ENCODE data around the gene LGMN. TPM values are rescaled to one million over a fixed set of nuclear protein-coding genes. Genes with fewer than 3 reads are reported as not detected.
"Not testable (repeated sequence)": the region's sequence is repeated elsewhere in the genome, so short reads cannot be mapped to it uniquely, and the experiment has no call there.

The LGMN gene
- total and polyA plus RNA-seq, 2 donors: 109 to 230 TPM

- Histone ChIP-seq H3K27me3 (ENCODE audit: control insufficient read depth in 2 of 2, insufficient read depth in 1 of 2, low read length in 1 of 2) (no peaks in the 10 kb centered on the region), H3K4me3 (ENCODE audit: low read length in 2 of 2) (no peak overlapping the region), H3K4me1 (ENCODE audit: control insufficient read depth in 2 of 2, insufficient read depth in 2 of 2, low read length in 2 of 2) (peaks cover 15 to 42% of the 10 kb centered on the region in 2 donors), H3K27ac (ENCODE audit: low read depth in 1 of 2, low read length in 1 of 2) (no peak overlapping the region), H3K36me3 (ENCODE audit: control insufficient read depth in 2 of 2, insufficient read depth in 2 of 2, low read length in 1 of 2) (no peaks in the 10 kb centered on the region), H3K9me3 (ENCODE audit: control insufficient read depth in 2 of 2, insufficient read depth in 1 of 2, low read length in 1 of 2) (peaks cover 0 to 15% of the 10 kb centered on the region in 2 donors)
- DNase-seq (ENCODE audit: low read depth in 6 of 9, low spot score in 9 of 9): no peak
- 68% methylated on average over 5 of the region's 5 CpGs for WGBS
Measured at GRCh38 chr14:92753250-92753649, 4.8 kb upstream of the LGMN start.

DNA sequence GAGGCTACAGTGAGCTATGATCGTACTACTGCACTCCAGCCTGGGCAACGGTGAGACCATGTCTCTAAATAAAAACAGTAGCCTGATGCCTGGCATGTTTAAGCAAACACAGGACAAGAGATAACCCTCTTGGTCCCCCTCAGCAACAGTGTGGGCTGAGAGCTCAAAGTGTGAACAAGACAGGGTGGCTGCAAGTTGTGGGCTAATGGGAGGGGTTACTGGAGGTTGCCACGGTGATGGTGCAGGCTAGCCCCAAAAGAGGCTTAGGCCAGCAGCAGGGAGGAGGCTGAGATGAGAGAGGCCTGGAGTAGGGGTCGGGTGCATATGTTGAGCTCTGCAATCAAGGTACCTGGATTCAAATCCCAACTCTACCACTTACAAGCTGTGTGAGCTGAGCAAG lies 3.4 kb upstream of the LGMN start:
- peaks cover 0 to 2% of the 10 kb centered on the region in 2 donors for H3K27me3 ChIP-seq (ENCODE audit: control insufficient read depth in 2 of 2, insufficient read depth in 1 of 2, low read length in 1 of 2)
- H3K4me3 ChIP-seq (ENCODE audit: low read length in 2 of 2): no peak overlapping the region
- H3K9me3 ChIP-seq (ENCODE audit: control insufficient read depth in 2 of 2, insufficient read depth in 1 of 2, low read length in 1 of 2): peaks cover 0 to 14% of the 10 kb centered on the region in 2 donors
- H3K4me1 ChIP-seq (ENCODE audit: control insufficient read depth in 2 of 2, insufficient read depth in 2 of 2, low read length in 2 of 2): peaks cover 20 to 41% of the 10 kb centered on the region in 2 donors
- H3K27ac ChIP-seq (ENCODE audit: low read depth in 1 of 2, low read length in 1 of 2): peak overlapping the region in 1 of 2 donors; percentile 78
- no peak for DNase-seq (ENCODE audit: low read depth in 6 of 9, low spot score in 9 of 9)
- WGBS: 74% methylated on average over 4 of the region's 4 CpGs
- no peaks in the 10 kb centered on the region for H3K36me3 ChIP-seq (ENCODE audit: control insufficient read depth in 2 of 2, insufficient read depth in 2 of 2, low read length in 1 of 2)

- Histone ChIP-seq H3K27ac (ENCODE audit: low read depth in 1 of 2, low read length in 1 of 2) (peak overlapping the region in 1 of 2 donors; percentile 78), H3K9me3 (ENCODE audit: control insufficient read depth in 2 of 2, insufficient read depth in 1 of 2, low read length in 1 of 2) (peaks cover 0 to 11% of the 10 kb centered on the region in 2 donors), H3K4me1 (ENCODE audit: control insufficient read depth in 2 of 2, insufficient read depth in 2 of 2, low read length in 2 of 2) (peaks cover 20 to 41% of the 10 kb centered on the region in 2 donors), H3K4me3 (ENCODE audit: low read length in 2 of 2) (peak overlapping the region; percentile 17 to 32), H3K27me3 (ENCODE audit: control insufficient read depth in 2 of 2, insufficient read depth in 1 of 2, low read length in 1 of 2) (peaks cover 0 to 2% of the 10 kb centered on the region in 2 donors), H3K36me3 (ENCODE audit: control insufficient read depth in 2 of 2, insufficient read depth in 2 of 2, low read length in 1 of 2) (no peaks in the 10 kb centered on the region)
- WGBS: 20% methylated on average over 5 of the region's 5 CpGs
- peak in 3 of 9 donors; percentile 28 to 51 (median 40) for DNase-seq (ENCODE audit: low read depth in 6 of 9, low spot score in 9 of 9)
Measured at GRCh38 chr14:92750994-92751400, 2.6 kb upstream of the LGMN start.

- Histone ChIP-seq H3K4me3 (ENCODE audit: low read length in 2 of 2) (peak overlapping the region; percentile 17 to 32), H3K9me3 (ENCODE audit: control insufficient read depth in 2 of 2, insufficient read depth in 1 of 2, low read length in 1 of 2) (peaks cover 0 to 11% of the 10 kb centered on the region in 2 donors), H3K27ac (ENCODE audit: low read depth in 1 of 2, low read length in 1 of 2) (peak overlapping the region; percentile 71 to 78), H3K4me1 (ENCODE audit: control insufficient read depth in 2 of 2, insufficient read depth in 2 of 2, low read length in 2 of 2) (peaks cover 20 to 41% of the 10 kb centered on the region in 2 donors)
- DNase-seq (ENCODE audit: low read depth in 6 of 9, low spot score in 9 of 9): peak in 4 of 9 donors; percentile 31 to 71 (median 41)
- not testable (repeated sequence) for H3K36me3 ChIP-seq (ENCODE audit: control insufficient read depth in 2 of 2, insufficient read depth in 2 of 2, low read length in 1 of 2); H3K27me3 ChIP-seq (ENCODE audit: control insufficient read depth in 2 of 2, insufficient read depth in 1 of 2, low read length in 1 of 2)
- WGBS: 9% methylated on average over 10 of the region's 10 CpGs
Measured at GRCh38 chr14:92750222-92750728, 1.8 kb upstream of the LGMN start.

DNA sequence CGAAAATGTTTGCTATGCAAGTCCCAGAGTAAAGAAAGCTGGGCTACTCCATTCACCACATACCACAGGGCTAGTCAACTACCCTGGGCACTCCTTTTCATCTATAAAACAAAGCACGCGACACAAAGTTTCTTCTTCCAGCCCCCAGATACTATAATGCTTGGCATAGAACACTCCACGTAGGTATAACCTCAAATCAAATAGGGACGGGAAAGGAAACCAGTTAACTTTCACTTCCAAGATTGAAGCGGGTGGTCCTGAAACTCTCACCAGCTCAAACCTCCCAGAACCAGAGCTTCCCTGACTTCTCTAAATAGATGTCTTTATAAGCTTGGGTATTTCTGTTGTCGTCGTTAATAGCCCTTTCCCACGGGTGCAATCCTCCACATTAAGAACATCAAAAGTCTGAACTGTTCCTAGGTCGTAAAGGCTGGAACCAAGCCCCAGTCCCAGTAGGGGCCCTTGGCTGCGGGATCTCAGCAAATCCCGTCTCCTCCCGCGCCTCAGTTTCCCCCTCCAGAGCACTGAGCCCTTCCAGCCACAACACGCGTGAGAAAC lies 647 bp downstream of the LGMN start:
- peak overlapping the region; percentile 51 to 64 for H3K4me3 ChIP-seq (ENCODE audit: low read length in 2 of 2)
- H3K27ac ChIP-seq (ENCODE audit: low read depth in 1 of 2, low read length in 1 of 2): peak overlapping the region; percentile 44 to 73
- DNase-seq (ENCODE audit: low read depth in 6 of 9, low spot score in 9 of 9): no peak

DNA sequence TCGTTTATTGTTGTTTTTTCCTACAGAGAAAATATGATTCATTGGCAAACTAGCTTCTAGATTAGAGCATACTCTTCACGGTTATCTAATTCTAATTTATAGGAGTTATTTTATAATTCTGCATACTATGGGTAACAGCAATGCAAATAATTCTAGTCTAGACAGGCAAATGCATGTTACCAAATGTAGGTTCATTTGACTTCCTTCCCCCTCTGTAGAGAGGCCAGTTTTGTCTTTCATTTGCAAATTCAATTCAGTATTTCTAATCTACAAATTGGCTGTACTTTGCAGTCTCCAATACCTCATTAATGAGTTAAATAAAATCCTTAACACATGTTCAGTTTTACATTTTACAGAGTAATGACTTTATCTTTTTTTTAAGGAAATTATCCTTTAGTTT lies 4.2 kb downstream of the LGMN start:
- Histone ChIP-seq H3K4me3 (ENCODE audit: low read length in 2 of 2) (no peak overlapping the region), H3K27me3 (ENCODE audit: control insufficient read depth in 2 of 2, insufficient read depth in 1 of 2, low read length in 1 of 2) (peaks cover 0 to 2% of the 10 kb centered on the region in 2 donors), H3K36me3 (ENCODE audit: control insufficient read depth in 2 of 2, insufficient read depth in 2 of 2, low read length in 1 of 2) (peaks cover 3 to 9% of the 10 kb centered on the region in 2 donors), H3K9me3 (ENCODE audit: control insufficient read depth in 2 of 2, insufficient read depth in 1 of 2, low read length in 1 of 2) (peaks cover 0 to 3% of the 10 kb centered on the region in 2 donors), H3K4me1 (ENCODE audit: control insufficient read depth in 2 of 2, insufficient read depth in 2 of 2, low read length in 2 of 2) (peaks cover 4 to 13% of the 10 kb centered on the region in 2 donors), H3K27ac (ENCODE audit: low read depth in 1 of 2, low read length in 1 of 2) (no peak overlapping the region)
- WGBS: 87% methylated on average over 2 of the region's 2 CpGs
- no peak for DNase-seq (ENCODE audit: low read depth in 6 of 9, low spot score in 9 of 9)

More for the DNA sequence above, 647 bp downstream of the LGMN start:
- Histone ChIP-seq H3K9me3 (ENCODE audit: control insufficient read depth in 2 of 2, insufficient read depth in 1 of 2, low read length in 1 of 2) (peaks cover 0 to 11% of the 10 kb centered on the region in 2 donors), H3K36me3 (ENCODE audit: control insufficient read depth in 2 of 2, insufficient read depth in 2 of 2, low read length in 1 of 2) (no peaks in the 10 kb centered on the region), H3K4me1 (ENCODE audit: control insufficient read depth in 2 of 2, insufficient read depth in 2 of 2, low read length in 2 of 2) (peaks cover 20 to 38% of the 10 kb centered on the region in 2 donors), H3K27me3 (ENCODE audit: control insufficient read depth in 2 of 2, insufficient read depth in 1 of 2, low read length in 1 of 2) (peaks cover 0 to 2% of the 10 kb centered on the region in 2 donors)
- WGBS: 12% methylated on average over 16 of the region's 16 CpGs

DNA sequence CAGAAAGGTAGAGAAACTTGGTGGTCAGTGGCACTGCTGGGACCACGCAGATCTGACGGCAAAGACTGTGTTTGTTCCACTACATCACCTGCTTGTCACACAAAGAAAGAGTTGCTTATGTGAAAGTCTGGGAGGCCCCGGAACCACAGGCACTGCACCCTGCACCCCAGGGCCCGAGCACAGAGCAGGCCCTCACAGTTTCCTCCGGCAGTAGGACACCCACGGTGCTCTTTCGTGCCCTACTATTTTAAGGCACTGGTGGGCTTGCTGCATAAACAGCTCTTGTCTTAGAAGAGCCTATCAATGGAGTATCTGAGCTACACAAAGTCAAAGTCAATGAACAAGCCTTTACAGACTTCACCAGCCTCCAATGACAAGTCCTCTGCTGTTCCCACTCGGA lies 8.0 kb downstream of the LGMN start:
- no peak overlapping the region for H3K27ac ChIP-seq (ENCODE audit: low read depth in 1 of 2, low read length in 1 of 2)
- H3K4me1 ChIP-seq (ENCODE audit: control insufficient read depth in 2 of 2, insufficient read depth in 2 of 2, low read length in 2 of 2): peaks cover 7 to 14% of the 10 kb centered on the region in 2 donors
- 95% methylated on average over 8 of the region's 8 CpGs for WGBS
- no peak for DNase-seq (ENCODE audit: low read depth in 6 of 9, low spot score in 9 of 9)
- H3K9me3 ChIP-seq (ENCODE audit: control insufficient read depth in 2 of 2, insufficient read depth in 1 of 2, low read length in 1 of 2): no peaks in the 10 kb centered on the region
- H3K27me3 ChIP-seq (ENCODE audit: control insufficient read depth in 2 of 2, insufficient read depth in 1 of 2, low read length in 1 of 2): no peaks in the 10 kb centered on the region
- H3K36me3 ChIP-seq (ENCODE audit: control insufficient read depth in 2 of 2, insufficient read depth in 2 of 2, low read length in 1 of 2): peaks cover 3 to 10% of the 10 kb centered on the region in 2 donors
- H3K4me3 ChIP-seq (ENCODE audit: low read length in 2 of 2): no peak overlapping the region

DNA sequence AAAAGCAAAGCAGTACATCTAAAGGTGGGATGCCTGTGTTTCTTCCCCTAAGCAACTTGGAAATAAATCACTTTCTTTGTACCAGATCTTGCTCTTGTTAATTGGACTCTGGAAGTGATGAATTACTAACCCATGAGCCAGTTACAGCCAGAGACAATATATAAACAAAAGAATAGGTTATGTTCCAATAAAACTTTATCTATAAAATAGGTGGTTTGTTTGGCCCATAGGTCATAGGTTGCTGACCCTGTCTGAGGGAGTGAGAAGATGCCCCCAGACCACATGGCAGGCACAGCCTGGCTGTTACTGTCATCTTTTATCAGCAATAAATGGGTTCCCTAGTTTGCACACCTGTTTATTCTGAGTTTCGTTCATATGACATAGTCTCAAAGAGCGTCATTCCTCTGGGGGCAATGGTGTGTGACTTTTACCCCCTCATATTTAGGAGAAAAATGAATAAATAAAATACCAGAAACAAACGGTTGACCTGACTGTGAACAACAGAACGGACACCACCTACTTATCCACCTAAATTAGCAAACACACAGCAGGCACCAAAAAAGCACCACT lies 10.7 kb downstream of the LGMN start:
- Histone ChIP-seq H3K4me3 (ENCODE audit: low read length in 2 of 2) (no peak overlapping the region), H3K9me3 (ENCODE audit: control insufficient read depth in 2 of 2, insufficient read depth in 1 of 2, low read length in 1 of 2) (no peaks in the 10 kb centered on the region), H3K27ac (ENCODE audit: low read depth in 1 of 2, low read length in 1 of 2) (no peak overlapping the region), H3K36me3 (ENCODE audit: control insufficient read depth in 2 of 2, insufficient read depth in 2 of 2, low read length in 1 of 2) (peaks cover 3 to 10% of the 10 kb centered on the region in 2 donors), H3K27me3 (ENCODE audit: control insufficient read depth in 2 of 2, insufficient read depth in 1 of 2, low read length in 1 of 2) (no peaks in the 10 kb centered on the region), H3K4me1 (ENCODE audit: control insufficient read depth in 2 of 2, insufficient read depth in 2 of 2, low read length in 2 of 2) (peaks cover 7 to 14% of the 10 kb centered on the region in 2 donors)
- 94% methylated on average over 4 of the region's 4 CpGs for WGBS
- no peak for DNase-seq (ENCODE audit: low read depth in 6 of 9, low spot score in 9 of 9)

GRCh38 chr14:92737206-92737605 lies 11.2 kb downstream of the LGMN start:
- Histone ChIP-seq H3K4me3 (ENCODE audit: low read length in 2 of 2) (no peak overlapping the region), H3K27ac (ENCODE audit: low read depth in 1 of 2, low read length in 1 of 2) (peak overlapping the region in 1 of 2 donors; percentile 25), H3K9me3 (ENCODE audit: control insufficient read depth in 2 of 2, insufficient read depth in 1 of 2, low read length in 1 of 2) (no peaks in the 10 kb centered on the region), H3K36me3 (ENCODE audit: control insufficient read depth in 2 of 2, insufficient read depth in 2 of 2, low read length in 1 of 2) (peaks cover 3 to 13% of the 10 kb centered on the region in 2 donors), H3K27me3 (ENCODE audit: control insufficient read depth in 2 of 2, insufficient read depth in 1 of 2, low read length in 1 of 2) (no peaks in the 10 kb centered on the region), H3K4me1 (ENCODE audit: control insufficient read depth in 2 of 2, insufficient read depth in 2 of 2, low read length in 2 of 2) (peaks cover 7 to 14% of the 10 kb centered on the region in 2 donors)
- peak in 3 of 9 donors; percentile 26 to 54 (median 36) for DNase-seq (ENCODE audit: low read depth in 6 of 9, low spot score in 9 of 9)
- WGBS: 7% methylated on average over 4 of the region's 4 CpGs
